ENCODE results near the gene TMEM150C. TPM values are rescaled to one million over a fixed set of nuclear protein-coding genes. Genes with fewer than 3 reads are reported as not detected.

TMEM150C gene
- polyA plus RNA-seq, 2 of the 4 experiments (the other 2 are of a cell fraction) = 1.5 to 2.1 TPM

GRCh38 chr4:82515705-82516104 lies 46.1 kb downstream of the TMEM150C start:
- CTCF ChIA-PET = no interaction called here
- no peak for ATAC-seq
- TF ChIP-seq CTCF (IDR thresholded peaks at IDR 0.05) = no peak
- TF ChIP-seq POLR2AphosphoS2 (conservative IDR thresholded peaks at IDR 0.05; ENCODE audit: low read length) = no peak
- no peak for TF ChIP-seq MAX (IDR thresholded peaks at IDR 0.05)
- TF ChIP-seq RCOR1 (IDR thresholded peaks at IDR 0.05; ENCODE audit: low read depth, low read length) = no peak
- no peak for TF ChIP-seq ZSCAN20 (CRISPR knock-in tag; IDR thresholded peaks at IDR 0.05)
- no peak for TF ChIP-seq ZC3H11A (IDR thresholded peaks at IDR 0.05)
- TF ChIP-seq HOXB13 (CRISPR knock-in tag; IDR thresholded peaks at IDR 0.05; ENCODE audit: low read depth) = no peak
- no peak for TF ChIP-seq GATA3 (IDR thresholded peaks at IDR 0.05; ENCODE audit: borderline replicate concordance)
- TF ChIP-seq HES2 (IDR thresholded peaks at IDR 0.05) = no peak
- TF ChIP-seq TP53 (CRISPR knock-in tag; IDR thresholded peaks at IDR 0.05) = no peak
- POLR2A ChIA-PET = no interaction called here
- no peak for FAIRE-seq
- Histone ChIP-seq H3K4me1 (peaks cover 6% of the 10 kb centered on the region; the same call in 2 of the 3 replicates), H3K4me3 (no peak overlapping the region), H3K27ac (no peak overlapping the region), H3K4me2 (no peak overlapping the region), H3K9me3 (no peaks in the 10 kb centered on the region)
- DNase-seq (ENCODE audit: low read depth in 1 of 2, low spot score in 1 of 2) = no peak
- WGBS (ENCODE audit: missing lambda C conversion rate) = 51% methylated on average over 3 of the region's 3 CpGs

- ATAC-seq (no peak), FAIRE-seq (no peak), DNase-seq (ENCODE audit: low read depth in 1 of 2, low spot score in 1 of 2) (no peak)
- TF ChIP-seq GATA3 (IDR thresholded peaks at IDR 0.05; ENCODE audit: borderline replicate concordance) (no peak), RNF2 (IDR thresholded peaks at IDR 0.05; ENCODE audit: borderline replicate concordance, low read depth) (no peak), JUNB (IDR thresholded peaks at IDR 0.05) (no peak), HOXB5 (CRISPR knock-in tag; IDR thresholded peaks at IDR 0.05) (no peak), CHD4 (IDR thresholded peaks at IDR 0.05; ENCODE audit: borderline replicate concordance) (no peak), RFX5 (IDR thresholded peaks at IDR 0.05) (no peak)
- WGBS (ENCODE audit: missing lambda C conversion rate) = 49% methylated on average over 2 of the region's 2 CpGs
- Histone ChIP-seq H3K4me3 (no peak overlapping the region), H3K4me2 (no peak overlapping the region), H3K9me3 (no peaks in the 10 kb centered on the region), H3K4me1 (no peaks in the 10 kb centered on the region), H3K27ac (no peak overlapping the region)
- CTCF ChIA-PET = interaction anchor here (0.8 kb wide), 1 partner anchor 9 kb away, joined by 3 read pairs; no protein-coding TSS in a partner anchor
- POLR2A ChIA-PET = no interaction called here
Observed at GRCh38 chr4:82513382-82513781, 48.4 kb downstream of the TMEM150C start.

GRCh38 chr4:82510216-82510615 lies 51.6 kb downstream of the TMEM150C start:
- Histone ChIP-seq H3K4me2 (no peak overlapping the region), H3K4me3 (no peak overlapping the region), H3K27ac (no peak overlapping the region), H3K9me3 (no peaks in the 10 kb centered on the region), H3K4me1 (no peaks in the 10 kb centered on the region)
- TF ChIP-seq FOXS1 (CRISPR knock-in tag; IDR thresholded peaks at IDR 0.05) (no peak), NPAS2 (CRISPR knock-in tag; IDR thresholded peaks at IDR 0.05; ENCODE audit: borderline replicate concordance) (no peak), RFX5 (IDR thresholded peaks at IDR 0.05) (no peak), CHD4 (IDR thresholded peaks at IDR 0.05; ENCODE audit: borderline replicate concordance) (no peak), EHMT2 (IDR thresholded peaks at IDR 0.05; ENCODE audit: low read depth) (no peak), MYC (IDR thresholded peaks at IDR 0.05; ENCODE audit: borderline replicate concordance, low read length) (no peak), JUNB (IDR thresholded peaks at IDR 0.05) (no peak), CHD2 (IDR thresholded peaks at IDR 0.05; ENCODE audit: low read length, partially characterized antibody) (no peak), HDAC2 (IDR thresholded peaks at IDR 0.05) (no peak), POLR2AphosphoS2 (conservative IDR thresholded peaks at IDR 0.05; ENCODE audit: low read length) (no peak), ELK1 (IDR thresholded peaks at IDR 0.05; ENCODE audit: low read depth, low read length) (no peak), TFCP2L1 (CRISPR knock-in tag; IDR thresholded peaks at IDR 0.05) (no peak), CBX2 (IDR thresholded peaks at IDR 0.05; ENCODE audit: borderline replicate concordance, low read depth) (no peak), CEBPB (IDR thresholded peaks at IDR 0.05) (no peak)
- POLR2A ChIA-PET = no interaction called here
- CTCF ChIA-PET = no interaction called here
- WGBS (ENCODE audit: missing lambda C conversion rate) = 90% methylated on average over 3 of the region's 3 CpGs
- DNase-seq (ENCODE audit: low read depth in 1 of 2, low spot score in 1 of 2) = no peak
- no peak for FAIRE-seq
- no peak for ATAC-seq

Data from A549 (cell line).